Trophoblast cell (in vitro differentiated cells and primary cell): Measurements from ENCODE around the gene NEK5.

Experiments used
- DNase-seq, 2 donors: peaks; one replicate each; pipeline ENCODE4 v3.0.0-alpha.2; 2016
- H2AFZ ChIP-seq: 2 replicates; pipeline ENCODE4 v1.6.1; 2013; ENCODE audit warnings: low read length, moderate library complexity, mild to moderate bottlenecking; ENCODE audit not compliant: insufficient read depth, poor library complexity
- H2AK5ac ChIP-seq: 2 replicates; pipeline ENCODE4 v1.6.1; 2013; ENCODE audit warnings: mild to moderate bottlenecking, low read length
- H2BK120ac ChIP-seq: 2 replicates; pipeline ENCODE4 v1.6.1; 2013; ENCODE audit warnings: low read length, mild to moderate bottlenecking, moderate library complexity; ENCODE audit not compliant: insufficient read depth, poor library complexity
- H2BK12ac ChIP-seq: 2 replicates; pipeline ENCODE4 v1.6.1; 2013; ENCODE audit warnings: mild to moderate bottlenecking, low read length, moderate library complexity
- H2BK5ac ChIP-seq: 2 replicates; pipeline ENCODE4 v1.6.1; 2013; ENCODE audit warnings: low read length, low read depth, moderate library complexity, mild to moderate bottlenecking; ENCODE audit not compliant: poor library complexity
- H3K14ac ChIP-seq: 2 replicates; pipeline ENCODE4 v1.6.1; 2013; ENCODE audit warnings: mild to moderate bottlenecking, low read length
- H3K18ac ChIP-seq: 2 replicates; pipeline ENCODE4 v1.6.1; 2013; ENCODE audit warnings: mild to moderate bottlenecking, low read length
- H3K23ac ChIP-seq: 2 replicates; pipeline ENCODE4 v1.6.1; 2013; ENCODE audit warnings: low read length
- H3K27ac ChIP-seq: 2 replicates; pipeline ENCODE4 v1.5.1; 2013; ENCODE audit warnings: low read depth, mild to moderate bottlenecking, inconsistent platforms, low read length, moderate library complexity
- H3K27me3 ChIP-seq: 2 replicates; pipeline ENCODE4 v1.6.1; 2013; ENCODE audit warnings: inconsistent platforms, mild to moderate bottlenecking, low read length, moderate library complexity; ENCODE audit not compliant: insufficient read depth
- H3K36me3 ChIP-seq, 2 experiments: 1 replicate in 1 of 2; 2 replicates in 1 of 2; pipeline ENCODE4 v1.6.1; 2013; ENCODE audit warnings: low read length in 2 of 2, mild to moderate bottlenecking in 2 of 2, moderate library complexity in 1 of 2; ENCODE audit not compliant: insufficient read depth in 2 of 2, control insufficient read depth in 1 of 2
- H3K4ac ChIP-seq: 2 replicates; pipeline ENCODE4 v1.6.1; 2013; ENCODE audit warnings: low read depth, mild to moderate bottlenecking, low read length, moderate library complexity
- H3K4me1 ChIP-seq, 2 experiments: 1 replicate in 1 of 2; 2 replicates in 1 of 2; pipeline ENCODE4 v1.6.1; 2013; ENCODE audit warnings: low read length in 2 of 2, mild to moderate bottlenecking in 2 of 2, moderate library complexity in 1 of 2; ENCODE audit not compliant: insufficient read depth in 2 of 2, control insufficient read depth in 1 of 2
- H3K4me2 ChIP-seq: 2 replicates; pipeline ENCODE4 v1.6.1; 2013; ENCODE audit warnings: inconsistent platforms, mild to moderate bottlenecking, low read length, moderate library complexity
- H3K4me3 ChIP-seq: 2 replicates; pipeline ENCODE4 v1.5.1; 2013; ENCODE audit warnings: mild to moderate bottlenecking, low read depth, low read length, inconsistent platforms
- H3K79me1 ChIP-seq: one replicate; pipeline ENCODE4 v1.6.1; 2013; ENCODE audit warnings: low read length
- H3K79me2 ChIP-seq: 2 replicates; pipeline ENCODE4 v1.6.1; 2013; ENCODE audit warnings: low read length, mild to moderate bottlenecking; ENCODE audit not compliant: control insufficient read depth, insufficient read depth, poor library complexity
- H3K9ac ChIP-seq: 2 replicates; pipeline ENCODE4 v1.6.1; 2013; ENCODE audit warnings: mild to moderate bottlenecking, low read length
- H3K9me3 ChIP-seq: 2 replicates; pipeline ENCODE4 v1.6.1; 2013; ENCODE audit warnings: low read depth, mild to moderate bottlenecking, control low read depth, inconsistent platforms, low read length; ENCODE audit not compliant: insufficient read depth
- H4K12ac ChIP-seq: 2 replicates; pipeline ENCODE4 v1.6.1; 2013; ENCODE audit warnings: low read depth, mild to moderate bottlenecking, low read length, moderate library complexity
- H4K8ac ChIP-seq: 2 replicates; pipeline ENCODE4 v1.6.1; 2013; ENCODE audit warnings: low read depth, mild to moderate bottlenecking, low read length, moderate library complexity
- H4K91ac ChIP-seq: one replicate; pipeline ENCODE4 v1.6.1; 2013; ENCODE audit warnings: low read depth, mild to moderate bottlenecking, low read length, moderate library complexity
- WGBS: extraction: QIAGEN DNeasy Blood & Tissue Kit; methylation state at CpG from one replicate; pipeline ENCODE4 v1.1.7; 2013; ENCODE audit warnings: missing lambda C conversion rate; ENCODE audit not compliant: insufficient read length, insufficient coverage; ENCODE audit errors: extremely low coverage; 5-methylcytosine and 5-hydroxymethylcytosine counted together

The NEK5 gene

GRCh38 chr13:52012512-52012836, 116.4 kb downstream of the NEK5 start:
- peaks cover 6% of the 10 kb centered on the region for H3K9me3 ChIP-seq
- peak overlapping the region; percentile 86 for H4K12ac ChIP-seq
- H2AK5ac ChIP-seq = no peak overlapping the region
- peak overlapping the region; percentile 86 for H3K9ac ChIP-seq
- H3K4me3 ChIP-seq = peak overlapping the region; percentile 76
- peak overlapping the region; percentile 71 for H3K4me2 ChIP-seq
- H3K27me3 ChIP-seq = no peaks in the 10 kb centered on the region
- H3K36me3 ChIP-seq = peaks cover 3 to 7% of the 10 kb centered on the region in 2 experiments
- H3K14ac ChIP-seq = peak overlapping the region; percentile 72
- H2BK120ac ChIP-seq = no peak overlapping the region
- H3K79me1 ChIP-seq = peaks cover 8% of the 10 kb centered on the region
- H3K27ac ChIP-seq = no peak overlapping the region
- no peak overlapping the region for H4K91ac ChIP-seq
- DNase-seq = no peak
- WGBS = no CpG with 5 or more reads among the region's 8 CpGs
- peak overlapping the region; percentile 72 for H2AFZ ChIP-seq
- H3K4me1 ChIP-seq = peaks cover 0 to 3% of the 10 kb centered on the region in 2 experiments
- peak overlapping the region; percentile 43 for H2BK5ac ChIP-seq
- H3K79me2 ChIP-seq = peaks cover 9% of the 10 kb centered on the region
- peak overlapping the region; percentile 82 for H4K8ac ChIP-seq
- H3K4ac ChIP-seq = peak overlapping the region; percentile 70
- peak overlapping the region; percentile 87 for H3K18ac ChIP-seq
- H3K23ac ChIP-seq = peak overlapping the region; percentile 65
- no peak overlapping the region for H2BK12ac ChIP-seq

GRCh38 chr13:52011632-52012511, 117.0 kb downstream of the NEK5 start, which contains the start of gene ALG11:
ALG11 (plus strand) TSS chr13:52012398; CDS start chr13:52012419, 21 bp downstream.
- Histone ChIP-seq H3K4me1 (peaks cover 0 to 3% of the 10 kb centered on the region in 2 experiments), H2BK120ac (peak within 1 kb of the TSS; percentile 53), H2BK5ac (peak within 1 kb of the TSS; percentile 43), H3K27ac (peak within 1 kb of the TSS; percentile 20), H3K4ac (peak within 1 kb of the TSS; percentile 70), H3K18ac (peak within 1 kb of the TSS; percentile 87), H3K36me3 (peaks cover 2 to 6% of the 10 kb centered on the region in 2 experiments), H3K4me2 (peak within 1 kb of the TSS; percentile 98), H4K91ac (peak within 1 kb of the TSS; percentile 50), H3K4me3 (peak within 1 kb of the TSS; percentile 93), H4K12ac (peak within 1 kb of the TSS; percentile 86), H3K79me1 (peaks cover 8% of the 10 kb centered on the region), H3K79me2 (peaks cover 9% of the 10 kb centered on the region), H2AK5ac (no peak within 1 kb of the TSS), H3K14ac (peak within 1 kb of the TSS; percentile 72), H2BK12ac (peak within 1 kb of the TSS; percentile 32), H3K9me3 (peaks cover 6% of the 10 kb centered on the region), H2AFZ (peak within 1 kb of the TSS; percentile 92), H3K23ac (peak within 1 kb of the TSS; percentile 65), H3K9ac (peak within 1 kb of the TSS; percentile 86), H4K8ac (peak within 1 kb of the TSS; percentile 82), H3K27me3 (no peaks in the 10 kb centered on the region)
- no CpG with 5 or more reads among the region's 82 CpGs for WGBS
- DNase-seq = peak; percentile 99 to 100

GRCh38 chr13:52010890-52011631, 117.8 kb downstream of the NEK5 start, which contains the start of gene ATP7B:
ATP7B (minus strand) TSS chr13:52011450; CDS start chr13:52011337, 113 bp downstream.
- Histone ChIP-seq H4K12ac (peak within 1 kb of the TSS; percentile 86), H3K23ac (no peak within 1 kb of the TSS), H3K4me1 (peaks cover 0 to 3% of the 10 kb centered on the region in 2 experiments), H4K8ac (peak within 1 kb of the TSS; percentile 82), H3K79me2 (peaks cover 9% of the 10 kb centered on the region), H4K91ac (peak within 1 kb of the TSS; percentile 50), H3K27me3 (no peaks in the 10 kb centered on the region), H3K9me3 (peaks cover 5% of the 10 kb centered on the region), H3K4me2 (peak within 1 kb of the TSS; percentile 98), H3K9ac (peak within 1 kb of the TSS; percentile 78), H3K14ac (peak within 1 kb of the TSS; percentile 72), H3K27ac (peak within 1 kb of the TSS; percentile 20), H2BK120ac (peak within 1 kb of the TSS; percentile 53), H3K18ac (peak within 1 kb of the TSS; percentile 87), H2BK5ac (peak within 1 kb of the TSS; percentile 5), H3K4me3 (peak within 1 kb of the TSS; percentile 93), H2AK5ac (no peak within 1 kb of the TSS), H2AFZ (peak within 1 kb of the TSS; percentile 92), H2BK12ac (peak within 1 kb of the TSS; percentile 32), H3K79me1 (peaks cover 8% of the 10 kb centered on the region), H3K4ac (peak within 1 kb of the TSS; percentile 70), H3K36me3 (no peaks in the 10 kb centered on the region)
- no peak for DNase-seq
- WGBS = no CpG with 5 or more reads among the region's 46 CpGs

- Histone ChIP-seq H2BK5ac (no peak overlapping the region), H3K27me3 (no peaks in the 10 kb centered on the region), H3K4ac (no peak overlapping the region), H4K91ac (no peak overlapping the region), H3K9me3 (peaks cover 5% of the 10 kb centered on the region), H2AFZ (no peak overlapping the region), H3K4me3 (no peak overlapping the region), H3K9ac (no peak overlapping the region), H3K18ac (no peak overlapping the region), H3K27ac (no peak overlapping the region), H3K14ac (no peak overlapping the region), H3K4me1 (peaks cover 0 to 3% of the 10 kb centered on the region in 2 experiments), H4K8ac (no peak overlapping the region), H2AK5ac (no peak overlapping the region), H4K12ac (no peak overlapping the region), H2BK12ac (no peak overlapping the region), H3K79me1 (peaks cover 8% of the 10 kb centered on the region), H3K4me2 (no peak overlapping the region), H3K23ac (no peak overlapping the region), H2BK120ac (no peak overlapping the region), H3K36me3 (no peaks in the 10 kb centered on the region), H3K79me2 (peaks cover 9% of the 10 kb centered on the region)
- WGBS = no CpG with 5 or more reads among the region's 6 CpGs
- no peak for DNase-seq
Measured at GRCh38 chr13:52009946-52010345, 118.9 kb downstream of the NEK5 start.
